Umbilical cord (tissue), 2 donors: Measurements from ENCODE around the gene ZNF618. TPM values are rescaled to one million over a fixed set of nuclear protein-coding genes. Genes with fewer than 3 reads are reported as not detected.

ENCODE experiments used
- DNase-seq: peaks from one replicate; pipeline ENCODE4 v3.0.0-alpha.2; 2015; ENCODE audit warnings: low spot score
- total RNA-seq: library from RNA; depleted of rRNA; stranded (reverse); fragments of >200 nt; gene quantifications from one replicate; pipeline ENCODE4 v1.2.3, GENCODE V29; 2014; ENCODE audit warnings: low replicate concordance; ENCODE audit not compliant: insufficient read depth

The ZNF618 gene
- total RNA-seq, 1 donor from 2014 or later = 12.3 TPM

GRCh38 chr9:113932906-113933584 is 56.9 kb downstream of the ZNF618 start:
- no peak for DNase-seq

DNA sequence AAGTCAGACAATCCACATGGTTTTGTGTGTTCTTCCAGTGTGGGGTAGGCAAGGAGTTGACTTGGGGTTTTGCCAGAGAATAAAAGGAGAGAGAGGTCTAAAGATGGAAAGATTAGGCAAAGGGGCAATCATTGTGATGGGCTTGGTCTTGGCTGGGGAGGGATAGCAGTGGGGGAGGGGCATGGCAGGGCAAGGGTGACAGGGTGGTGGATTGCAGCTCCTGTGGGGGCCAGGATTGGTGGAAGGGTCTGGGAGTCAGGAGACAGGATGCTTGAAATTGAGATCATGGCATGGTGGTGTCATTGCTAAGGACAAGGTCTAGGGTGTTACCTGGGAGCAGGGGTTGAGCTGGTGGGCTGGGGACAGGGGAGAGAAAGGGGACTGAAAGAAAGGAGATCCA is 57.6 kb downstream of the ZNF618 start:
- DNase-seq = no peak

DNA sequence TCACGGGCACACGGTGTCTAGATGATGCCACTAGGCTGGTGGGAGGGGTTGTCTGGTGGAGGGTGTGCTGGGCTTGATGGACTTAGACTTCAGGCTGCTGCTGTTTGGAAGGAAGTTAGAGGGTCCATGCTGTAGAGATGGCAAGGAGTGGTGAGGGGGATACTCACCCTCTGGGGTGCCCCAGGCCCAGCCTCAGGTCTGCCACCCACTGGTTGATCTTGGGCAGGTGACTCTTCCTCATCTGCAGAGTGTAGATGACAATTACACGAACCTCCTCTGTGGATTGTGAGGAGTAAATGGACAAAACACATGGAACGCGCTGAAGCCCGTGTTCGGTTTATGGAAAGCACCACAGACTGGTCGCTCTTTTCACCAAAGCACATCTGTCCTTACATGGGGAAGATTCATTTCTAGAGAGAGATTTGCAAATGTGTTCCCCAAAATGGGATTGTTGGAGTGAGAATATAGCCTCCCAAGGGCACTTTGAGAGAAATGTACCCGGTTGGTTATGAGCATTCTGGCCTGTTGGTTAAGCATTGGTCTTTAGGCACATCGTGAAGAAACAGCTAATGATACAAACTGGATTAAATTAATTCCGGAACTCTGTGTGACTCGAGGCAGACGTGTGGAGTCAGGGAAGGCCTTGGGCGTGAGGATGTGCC is 58.2 kb downstream of the ZNF618 start:
- no peak for DNase-seq

DNA sequence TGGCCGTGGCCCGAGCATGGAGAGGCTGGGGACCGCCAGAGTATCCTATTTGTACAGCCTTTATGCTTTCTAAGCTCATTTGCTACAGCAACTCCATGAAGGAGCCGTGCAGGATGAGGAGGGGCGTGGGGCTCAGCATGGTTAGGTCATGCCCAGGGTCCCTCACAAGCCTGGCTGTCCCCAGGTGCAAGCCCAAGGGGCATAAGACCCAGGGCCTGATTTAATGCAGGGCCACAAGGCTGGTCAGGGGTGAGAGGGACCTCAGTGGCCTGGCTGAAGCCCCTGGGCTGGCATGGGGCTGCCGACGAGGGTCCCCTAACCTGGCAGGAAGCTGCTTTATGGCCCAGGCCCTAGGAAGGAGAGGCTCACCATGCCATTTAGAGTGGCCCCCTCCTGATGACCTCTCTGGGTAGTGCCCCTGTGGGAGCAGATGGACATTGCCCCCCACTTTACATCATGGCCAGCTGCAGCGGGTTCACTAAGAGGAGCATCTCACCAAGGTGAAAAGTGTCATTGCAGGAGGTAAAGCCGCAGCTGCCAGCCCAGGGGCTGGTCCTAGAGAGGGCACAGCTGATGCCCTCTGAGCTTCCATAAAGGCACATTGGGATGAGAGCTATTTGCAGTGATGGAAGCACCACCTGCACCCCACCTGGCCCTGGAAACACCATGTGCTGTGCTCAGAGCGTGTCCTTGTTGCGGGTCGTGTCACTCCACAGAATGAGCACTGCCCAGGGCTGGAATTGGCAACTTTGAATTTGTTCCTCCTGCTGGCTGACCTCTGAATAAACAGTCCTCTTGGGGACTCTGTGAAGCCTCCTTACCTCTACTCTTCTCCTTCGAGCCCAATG is 58.9 kb downstream of the ZNF618 start:
- no peak for DNase-seq

GRCh38 chr9:113935677-113936380 is 59.7 kb downstream of the ZNF618 start:
- DNase-seq = no peak

GRCh38 chr9:113940077-113940476 is 64.0 kb downstream of the ZNF618 start:
- DNase-seq = no peak

DNA sequence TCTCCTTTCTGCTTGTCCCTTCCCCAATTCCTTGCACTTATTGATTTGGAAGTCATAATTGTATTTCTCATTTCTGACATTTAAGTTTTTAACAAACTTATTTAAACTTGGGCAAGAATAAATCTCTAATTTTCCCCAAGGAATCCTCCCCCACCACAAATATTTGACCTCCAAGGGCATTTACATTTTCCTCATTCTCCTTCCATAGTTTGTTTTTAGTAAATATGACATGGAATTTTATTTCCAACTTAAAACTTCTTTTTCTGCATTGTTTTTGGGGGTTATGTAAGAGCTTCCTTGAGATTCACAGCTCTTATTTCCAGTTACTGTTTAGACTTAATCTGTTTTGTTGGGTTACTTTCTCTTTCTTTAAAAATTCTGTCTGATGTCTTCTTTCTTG is 64.9 kb downstream of the ZNF618 start:
- no peak for DNase-seq

DNA sequence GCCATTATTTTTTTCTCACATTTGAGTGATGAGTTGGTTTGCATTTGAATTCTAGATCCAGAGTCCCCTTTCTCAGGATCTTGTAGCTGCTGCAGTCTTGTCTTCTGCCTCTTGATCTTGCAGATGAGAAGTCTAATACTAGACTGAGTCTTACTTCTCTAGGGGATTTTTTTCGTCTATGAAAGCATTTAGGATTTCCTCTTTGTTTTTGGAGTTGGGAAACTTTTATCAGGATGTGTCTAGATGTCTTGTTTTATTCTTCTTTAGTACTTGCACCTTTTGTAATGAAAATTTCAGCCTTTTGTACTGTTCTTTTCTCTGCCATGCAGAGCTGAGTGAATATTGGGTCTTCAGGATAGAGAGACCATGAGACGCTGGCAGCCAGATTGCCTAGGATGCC is 65.4 kb downstream of the ZNF618 start:
- no peak for DNase-seq

- DNase-seq = no peak
Observed at GRCh38 chr9:113943112-113944009, 67.3 kb downstream of the ZNF618 start.

- no peak for DNase-seq
Observed at GRCh38 chr9:113945784-113946183, 69.7 kb downstream of the ZNF618 start.

- DNase-seq = no peak
Observed at GRCh38 chr9:113946496-113947115, 70.5 kb downstream of the ZNF618 start.

GRCh38 chr9:113947941-113948340 is 71.8 kb downstream of the ZNF618 start:
- DNase-seq = no peak

- no peak for DNase-seq
Observed at GRCh38 chr9:113948891-113949570, 72.9 kb downstream of the ZNF618 start.

- DNase-seq = no peak
Observed at GRCh38 chr9:113949571-113950078, 73.5 kb downstream of the ZNF618 start.

GRCh38 chr9:113950195-113951031 is 74.3 kb downstream of the ZNF618 start:
- DNase-seq = no peak

DNA sequence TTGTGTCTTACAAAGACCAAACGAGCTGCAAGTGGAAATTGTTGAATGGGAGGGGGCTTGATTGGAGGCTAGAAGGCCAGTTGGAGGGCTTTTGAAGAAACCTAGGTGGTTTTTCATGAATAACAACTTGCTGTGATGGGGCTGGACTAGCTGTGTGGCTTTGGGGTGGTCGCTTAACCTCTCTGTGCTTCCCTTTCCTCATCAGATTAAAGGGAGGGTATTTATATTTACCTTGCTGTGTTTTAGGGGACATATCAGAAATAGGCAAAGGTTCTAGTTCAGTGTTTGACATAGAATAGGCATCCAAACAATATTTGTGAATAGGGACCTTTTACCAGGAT is 74.9 kb downstream of the ZNF618 start:
- DNase-seq = no peak

- DNase-seq = no peak
Observed at GRCh38 chr9:113952676-113953075, 76.6 kb downstream of the ZNF618 start.

DNA sequence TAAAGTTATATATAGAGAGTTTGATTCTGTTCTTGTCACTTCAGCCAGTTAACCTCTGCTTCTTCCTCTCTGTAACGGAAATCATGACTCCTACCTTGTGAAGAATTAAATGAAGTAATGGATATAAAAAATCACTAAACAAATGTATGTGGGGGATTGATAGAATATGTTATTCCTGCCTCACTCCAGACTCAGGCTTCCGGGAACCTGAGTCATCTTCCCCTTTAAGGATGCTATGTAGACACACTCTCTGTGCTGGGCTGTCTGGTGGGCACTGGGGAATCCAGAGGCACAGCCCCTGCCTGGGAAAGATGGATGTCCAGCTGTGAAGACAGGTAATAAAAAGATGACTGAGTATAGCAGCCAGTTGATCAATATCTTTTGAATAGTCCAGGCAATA is 77.4 kb downstream of the ZNF618 start:
- DNase-seq = no peak

DNA sequence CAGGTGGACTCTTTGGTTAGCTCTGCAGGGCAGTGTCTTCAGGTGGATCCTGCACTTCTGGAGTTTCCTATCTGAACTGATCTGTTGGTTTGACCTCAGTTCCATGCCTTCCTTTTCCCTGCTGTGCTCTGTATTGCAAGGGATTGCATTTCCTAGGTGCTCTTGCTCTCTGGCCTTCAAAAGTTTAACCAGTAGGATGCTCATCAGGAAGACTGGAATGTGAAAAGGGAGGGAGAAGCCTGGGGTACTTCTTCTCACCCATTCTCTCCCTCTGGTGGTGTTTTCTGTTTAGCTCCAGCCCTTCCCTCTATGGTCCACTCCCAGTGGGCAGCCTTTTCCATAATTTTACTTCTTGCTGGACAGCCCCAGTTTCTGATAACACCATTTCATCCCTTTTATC is 78.5 kb downstream of the ZNF618 start:
- peak; percentile 62 for DNase-seq
